ENCODE measurements around the gene ZNF692. TPM values are rescaled to one million over a fixed set of nuclear protein-coding genes. Genes with fewer than 3 reads are reported as not detected.

Gene ZNF692
- total and polyA plus RNA-seq, 2 of the 13 experiments (the other 11 are each of a cell fraction or from before 2014, with no cell fraction given): 27.3 to 45.8 TPM

- TF ChIP-seq ZHX2 (IDR thresholded peaks at IDR 0.05; ENCODE audit: low read depth) (0 out of 2 replicates have a peak, but pooled peaks have one; percentile 18), ZHX2 (CRISPR knock-in tag; IDR thresholded peaks at IDR 0.05; ENCODE audit: borderline replicate concordance) (no peak), ATF7-NPFF (CRISPR knock-in tag; IDR thresholded peaks at IDR 0.05; ENCODE audit: low read depth) (0 out of 2 replicates have a peak, but pooled peaks have one; percentile 46), GLMP (CRISPR knock-in tag; IDR thresholded peaks at IDR 0.05; ENCODE audit: borderline replicate concordance) (no peak), ERF (CRISPR knock-in tag; IDR thresholded peaks at IDR 0.05) (0 out of 2 replicates have a peak, but pooled peaks have one; percentile 40), ZNF232 (CRISPR knock-in tag; IDR thresholded peaks at IDR 0.05; ENCODE audit: borderline replicate concordance) (0 out of 2 replicates have a peak, but pooled peaks have one; percentile 26), MAFK (conservative IDR thresholded peaks at IDR 0.05 in 1 of 2, IDR thresholded peaks at IDR 0.05 in 1 of 2; ENCODE audit: low read length in 2 of 2) (peak; percentile 67 to 84), ZBTB38 (CRISPR knock-in tag; IDR thresholded peaks at IDR 0.05) (peak; percentile 31; the same call in 1 of the 2 replicates), ISL2 (CRISPR knock-in tag; IDR thresholded peaks at IDR 0.05) (peak; percentile 32; the same call in 1 of the 2 replicates), HMGXB4 (CRISPR knock-in tag; IDR thresholded peaks at IDR 0.05; ENCODE audit: borderline replicate concordance in 1 of 2, low read depth in 1 of 2) (peak in 1 of 2 experiments; percentile 60; a peak in 1 of 4 replicates), ZSCAN9 (CRISPR knock-in tag; IDR thresholded peaks at IDR 0.05; ENCODE audit: borderline replicate concordance) (no peak), ZHX1 (CRISPR knock-in tag; IDR thresholded peaks at IDR 0.05; ENCODE audit: low read depth) (peak; percentile 81; the same call in 1 of the 2 replicates), SMAD3 (CRISPR knock-in tag; IDR thresholded peaks at IDR 0.05) (no peak), ZFP91 (CRISPR knock-in tag; IDR thresholded peaks at IDR 0.05; ENCODE audit: borderline replicate concordance) (0 out of 2 replicates have a peak, but pooled peaks have one; percentile 37)
These were observed 51.7 kb downstream of the ZNF692 start (continued) for GRCh38 chr1:248807067-248807737.

Measured in HepG2 (cell line).